GM10847 (cell line): Measurements from ENCODE around the gene VEZF1.

Source experiments
- POLR2A ChIP-seq: IDR thresholded peaks from 2 replicates; pipeline ENCODE4 v1.6.1; 2011; ENCODE audit not compliant: insufficient read length; ENCODE audit errors: extremely low read depth

Gene VEZF1

GRCh38 chr17:57948169-57948554 is 39.9 kb downstream of the VEZF1 start:
- TF ChIP-seq POLR2A, result no peak

GRCh38 chr17:57947369-57947768 is 40.7 kb downstream of the VEZF1 start:
- no peak for TF ChIP-seq POLR2A

DNA sequence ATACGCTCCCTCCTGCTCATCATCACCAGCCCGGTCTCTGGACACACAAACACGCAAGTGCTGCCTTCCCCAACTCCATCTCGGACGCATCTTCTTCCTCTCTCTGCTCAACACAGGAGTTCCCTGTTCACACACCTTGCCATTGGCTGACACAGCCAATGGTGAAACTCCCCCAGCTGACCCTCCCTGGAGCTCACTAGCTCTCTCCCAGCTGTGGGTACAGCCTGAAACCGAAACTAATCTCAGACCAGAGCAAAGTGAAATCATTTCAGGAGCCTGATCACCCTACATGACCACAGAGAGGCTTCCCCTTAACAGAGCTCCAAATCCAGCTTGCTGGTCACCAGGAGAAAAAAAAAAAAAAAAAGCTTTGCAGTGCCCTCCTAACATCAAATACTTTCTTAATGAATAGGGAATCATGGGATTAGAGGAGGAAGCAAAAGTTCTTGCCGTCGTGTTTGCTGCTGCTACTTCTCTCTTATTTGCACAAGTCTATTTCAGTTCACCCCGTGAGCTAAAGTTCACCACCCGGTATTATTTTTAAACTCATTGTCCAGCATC is 41.2 kb downstream of the VEZF1 start:
- no peak for TF ChIP-seq POLR2A

GRCh38 chr17:57945996-57946797 is 41.9 kb downstream of the VEZF1 start:
- no peak for TF ChIP-seq POLR2A

GRCh38 chr17:57944908-57945307 is 43.1 kb downstream of the VEZF1 start:
- TF ChIP-seq POLR2A, result no peak

- no peak for TF ChIP-seq POLR2A
Measured at GRCh38 chr17:57943645-57944044, 44.4 kb downstream of the VEZF1 start.

- no peak for TF ChIP-seq POLR2A
Measured at GRCh38 chr17:57943140-57943539, 44.9 kb downstream of the VEZF1 start.

DNA sequence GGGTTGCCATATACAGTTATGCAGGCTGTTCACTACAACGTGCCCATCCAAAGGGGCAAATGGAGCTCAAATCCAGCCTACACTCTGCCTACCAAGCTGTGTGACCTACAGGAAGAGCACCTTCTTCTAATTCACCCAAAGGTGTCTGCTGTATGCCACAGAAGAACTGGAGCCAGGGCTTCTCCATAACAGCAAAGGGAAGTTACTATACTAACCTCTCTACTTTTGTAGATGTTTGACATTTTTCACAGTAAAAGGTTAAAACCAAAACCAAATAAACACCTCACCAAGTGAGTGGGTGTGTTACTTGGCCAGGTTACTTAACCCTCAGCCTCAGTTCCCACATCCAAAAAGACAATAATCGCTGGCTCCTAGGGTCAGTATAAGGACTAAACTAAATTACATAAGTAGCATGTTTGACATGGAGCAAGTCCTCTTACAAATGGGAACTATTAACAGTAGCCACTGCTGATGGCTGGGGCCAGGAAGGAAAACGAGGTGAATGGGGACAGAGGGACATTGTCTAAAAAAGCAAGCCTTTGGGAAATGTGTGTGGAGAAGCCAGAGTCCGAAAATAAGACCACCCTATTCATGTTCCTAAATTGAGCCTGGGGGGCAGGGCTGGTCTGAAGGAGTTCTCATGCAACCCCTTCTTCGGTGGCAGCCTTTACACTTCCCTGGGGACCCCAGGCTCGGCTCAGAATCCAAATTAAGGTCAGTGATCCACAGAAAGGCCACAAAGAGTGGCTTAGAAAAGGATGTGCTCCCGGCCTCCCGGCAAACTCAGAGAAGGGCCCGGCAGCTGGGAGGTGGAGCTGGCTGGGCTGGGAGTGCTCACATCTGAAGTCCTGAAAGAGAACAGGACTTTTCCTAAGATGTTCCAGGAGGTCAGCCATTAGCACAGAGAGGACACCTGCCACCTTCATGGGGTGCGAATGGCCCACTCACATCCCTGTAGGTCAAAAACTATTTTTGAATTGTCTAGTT is 46.4 kb downstream of the VEZF1 start:
- no peak for TF ChIP-seq POLR2A

DNA sequence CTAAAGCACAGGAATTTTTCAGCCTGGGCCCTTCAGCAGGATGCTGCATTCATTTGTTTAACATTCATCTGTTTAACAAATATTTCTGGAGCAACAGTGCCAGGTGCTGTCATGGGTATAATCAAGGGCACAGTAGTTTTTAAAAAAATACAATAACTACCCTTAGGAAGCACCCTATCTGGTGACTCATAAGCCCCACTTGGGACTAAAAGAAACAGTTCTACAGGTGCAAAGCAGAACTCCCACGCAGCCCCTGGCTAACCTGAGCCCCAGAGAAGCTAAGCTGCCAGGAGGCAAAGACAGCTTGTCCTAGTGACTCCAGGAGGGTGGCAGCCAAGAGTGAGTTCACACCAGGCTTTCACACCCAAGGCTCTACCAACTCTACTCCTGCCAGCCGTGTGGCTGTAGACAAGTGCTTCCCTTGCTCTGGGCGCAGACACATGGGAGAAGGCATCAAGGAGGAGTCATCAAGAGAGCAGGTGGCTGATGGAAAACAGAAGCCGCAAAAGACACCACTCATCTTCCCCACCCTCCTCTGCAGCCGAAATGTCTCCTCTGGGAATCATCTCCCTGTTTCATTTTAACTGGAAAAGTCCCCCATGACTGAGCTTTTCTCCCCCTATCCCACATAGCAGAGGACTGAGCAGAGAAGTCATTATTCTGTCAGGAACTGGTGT is 47.3 kb downstream of the VEZF1 start:
- TF ChIP-seq POLR2A, result no peak

- TF ChIP-seq POLR2A, result no peak
Measured at GRCh38 chr17:57940231-57940630, 47.8 kb downstream of the VEZF1 start.

DNA sequence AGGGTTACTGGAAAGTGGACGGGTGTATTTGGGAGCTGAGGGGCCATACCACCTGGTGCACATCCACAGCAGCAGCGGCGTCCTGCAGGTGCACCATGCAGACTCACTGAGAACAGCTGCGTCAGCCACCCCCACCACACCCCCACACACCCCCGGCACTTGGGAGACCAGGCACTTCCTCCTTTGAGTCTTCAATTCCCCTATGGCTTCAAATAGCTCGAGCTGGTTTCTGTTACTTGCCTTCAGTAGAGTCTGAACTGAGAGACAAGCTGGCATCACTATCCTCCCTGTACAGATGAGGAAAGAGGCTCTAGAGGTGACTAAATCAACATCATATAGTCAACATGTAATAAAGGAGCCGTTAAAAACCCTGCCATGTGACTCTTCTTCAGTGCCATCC is 48.3 kb downstream of the VEZF1 start:
- no peak for TF ChIP-seq POLR2A

DNA sequence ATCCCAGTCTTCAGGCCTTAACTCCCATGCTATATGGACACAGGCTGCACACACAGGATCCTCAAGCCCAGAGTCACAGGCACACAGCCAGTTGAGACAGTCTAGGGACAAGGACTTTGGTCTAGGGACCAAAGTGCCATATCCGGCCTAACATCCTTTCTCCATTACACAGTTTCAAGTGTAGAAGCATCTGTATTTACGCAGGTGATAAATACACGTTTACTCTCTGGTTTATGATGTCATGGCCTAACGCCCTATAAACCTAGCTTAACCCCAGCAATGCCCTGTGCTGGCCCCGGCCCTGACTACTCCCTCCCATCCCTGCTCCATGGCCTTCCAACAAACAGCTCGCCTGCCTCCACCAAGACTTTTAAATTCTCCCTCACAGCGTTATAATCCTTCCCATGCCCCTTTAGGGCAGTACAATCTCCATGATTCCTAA is 50.0 kb downstream of the VEZF1 start:
- no peak for TF ChIP-seq POLR2A

- TF ChIP-seq POLR2A, result no peak
Measured at GRCh38 chr17:57937492-57937891, 50.6 kb downstream of the VEZF1 start.

DNA sequence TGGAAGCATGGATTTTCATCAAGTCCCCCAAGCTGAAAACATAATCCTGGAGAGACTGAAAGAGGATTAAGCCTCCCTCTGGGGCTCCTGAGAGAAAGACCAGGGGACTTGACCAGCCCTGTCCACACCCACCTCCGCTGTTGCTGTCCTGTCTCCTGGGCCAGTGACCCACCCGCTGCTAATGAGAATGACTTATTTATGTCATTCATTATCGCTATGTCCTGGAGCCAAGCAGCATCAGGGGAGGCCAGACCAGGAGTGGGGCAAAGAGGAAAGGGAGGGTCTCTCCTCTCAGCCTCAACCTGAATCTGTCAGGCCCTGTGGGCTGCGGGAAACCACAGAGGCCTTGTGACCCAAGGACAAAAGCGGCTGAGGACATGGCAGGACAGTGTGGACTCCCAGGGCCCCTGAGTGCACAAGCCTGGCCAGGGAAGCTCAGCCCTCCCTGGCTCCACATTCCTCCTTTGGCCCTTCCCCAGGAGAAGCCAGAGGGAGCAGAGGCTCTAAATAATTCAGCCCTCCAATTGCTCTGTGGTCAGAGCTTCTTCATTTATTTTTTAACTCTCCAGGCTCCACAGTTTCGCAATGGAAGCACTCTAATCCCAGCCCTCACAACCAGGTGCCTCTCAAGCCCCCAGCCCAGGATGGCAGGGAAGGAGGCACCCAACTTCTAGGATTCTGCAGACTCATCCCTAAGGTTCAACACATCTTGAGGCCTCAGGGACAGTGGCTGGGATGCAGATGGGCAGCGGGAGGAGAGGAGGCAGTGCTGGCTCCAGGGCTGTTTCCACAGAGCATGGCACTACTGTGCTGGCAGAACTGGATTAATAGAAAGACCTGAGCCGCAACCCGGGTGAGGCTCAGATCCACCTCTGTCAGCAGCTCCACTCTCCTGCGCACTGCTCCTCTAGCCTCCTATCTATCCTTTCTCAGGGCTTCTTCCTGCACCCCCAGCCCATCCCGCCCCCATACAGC is 51.9 kb downstream of the VEZF1 start:
- no peak for TF ChIP-seq POLR2A

DNA sequence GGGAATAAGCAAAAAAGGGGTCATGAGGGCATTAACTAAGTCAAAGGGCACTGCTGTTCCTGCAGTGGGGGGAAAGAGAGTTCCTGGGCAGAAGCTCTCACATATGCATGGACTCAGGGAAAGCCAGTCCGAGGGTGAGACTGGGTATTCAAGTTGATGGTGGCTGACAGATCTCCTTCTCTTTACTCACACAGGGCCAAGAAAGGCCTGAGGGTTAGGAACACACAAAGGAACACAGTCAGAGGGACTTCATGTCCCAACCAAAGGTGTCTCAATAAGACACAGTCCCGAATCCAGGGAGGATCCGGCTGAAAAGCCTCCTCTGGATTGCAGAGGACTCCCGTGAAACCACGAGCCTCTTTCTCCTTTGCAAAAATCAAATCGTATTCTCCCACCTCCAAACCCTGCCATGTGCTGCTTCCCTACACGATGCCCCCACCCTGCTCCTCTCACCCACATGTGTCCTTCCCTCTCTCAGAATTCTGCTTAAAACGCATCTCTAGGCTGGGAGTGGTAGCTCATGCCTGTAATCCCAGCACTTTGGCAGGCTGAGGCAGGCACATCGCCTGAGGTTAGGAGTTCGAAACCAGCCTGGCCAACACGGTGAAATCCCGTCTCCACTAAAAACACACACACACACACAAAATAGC is 56.4 kb downstream of the VEZF1 start:
- no peak for TF ChIP-seq POLR2A
